GM21447 (cell line): Measurements from ENCODE around the gene ZSCAN25.
"Not testable (repeated sequence)": the region's sequence is repeated elsewhere in the genome, so short reads cannot be mapped to it uniquely, and the experiment has no call there.

Experiments
- ATAC-seq: cut with Tn5 transposase; IDR thresholded peaks from one replicate; pipeline ENCODE4 v1.9.1; 2021; ENCODE audit not compliant: unreplicated experiment

ZSCAN25 gene

GRCh38 chr7:99644431-99644830 is 27.7 kb downstream of the ZSCAN25 start:
- no peak for ATAC-seq

DNA sequence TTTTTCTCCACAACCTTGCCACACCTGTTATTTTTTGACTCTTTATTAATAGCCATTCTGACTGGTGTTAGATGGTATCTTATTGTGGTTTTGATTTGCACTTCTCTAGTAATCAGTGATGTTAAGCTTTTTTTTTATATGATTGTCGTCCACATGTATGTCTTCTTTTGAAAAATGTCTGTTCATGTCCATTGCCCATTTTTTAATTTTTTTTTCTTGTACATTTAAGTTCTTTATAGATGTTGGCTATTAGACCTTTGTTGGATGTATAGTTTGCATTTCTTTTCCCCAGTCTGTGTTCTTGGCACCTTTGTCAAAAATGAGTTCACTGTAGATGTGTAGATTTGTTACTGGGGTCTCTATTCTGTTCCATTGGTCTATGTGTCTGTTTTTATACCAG is 28.8 kb downstream of the ZSCAN25 start:
- no peak for ATAC-seq

GRCh38 chr7:99648843-99649242 is 32.1 kb downstream of the ZSCAN25 start:
- ATAC-seq: no peak

GRCh38 chr7:99651290-99651689 is 34.5 kb downstream of the ZSCAN25 start:
- ATAC-seq: no peak

- ATAC-seq: no peak
Observed at GRCh38 chr7:99652671-99653070, 35.9 kb downstream of the ZSCAN25 start.

- not testable (repeated sequence) for ATAC-seq
Observed at GRCh38 chr7:99653269-99653668, 36.5 kb downstream of the ZSCAN25 start.

- ATAC-seq: no peak
Observed at GRCh38 chr7:99653754-99654153, 37.0 kb downstream of the ZSCAN25 start.

DNA sequence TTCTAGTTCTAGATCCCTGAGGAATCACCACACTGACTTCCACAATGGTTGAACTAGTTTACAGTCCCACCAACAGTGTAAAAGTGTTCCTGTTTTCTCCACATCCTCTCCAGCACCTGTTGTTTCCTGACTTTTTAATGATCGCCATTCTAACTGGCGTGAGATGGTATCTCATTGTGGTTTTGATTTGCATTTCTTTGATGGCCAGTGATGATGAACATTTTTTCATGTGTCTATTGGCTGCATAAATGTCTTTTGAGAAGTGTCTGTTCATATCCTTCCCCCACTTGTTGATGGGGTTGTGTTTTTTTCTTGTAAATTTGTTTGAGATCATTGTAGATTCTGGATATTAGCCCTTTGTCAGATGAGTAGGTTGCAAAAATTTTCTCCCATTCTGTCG is 37.9 kb downstream of the ZSCAN25 start:
- not testable (repeated sequence) for ATAC-seq

DNA sequence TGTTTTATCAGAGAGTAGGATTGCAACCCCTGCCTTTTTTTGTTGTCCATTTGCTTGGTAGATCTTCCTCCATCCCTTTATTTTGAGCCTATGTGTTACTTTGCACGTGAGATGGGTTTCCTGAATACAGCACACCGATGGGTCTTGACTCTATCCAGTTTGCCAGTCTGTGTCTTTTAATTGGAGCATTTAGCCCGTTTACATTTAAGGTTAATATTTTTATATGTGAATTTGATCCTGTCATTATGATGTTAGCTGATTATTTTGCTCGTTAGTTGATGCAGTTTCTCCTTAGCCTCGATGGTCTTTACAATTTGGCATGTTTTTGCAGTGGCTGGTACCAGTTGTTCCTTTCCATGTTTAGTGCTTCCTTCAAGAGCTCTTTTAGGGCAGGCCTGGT is 41.1 kb downstream of the ZSCAN25 start:
- ATAC-seq: not testable (repeated sequence)

GRCh38 chr7:99665312-99666012 is 48.7 kb downstream of the ZSCAN25 start:
- no peak for ATAC-seq

- no peak for ATAC-seq
Observed at GRCh38 chr7:99666013-99666395, 49.3 kb downstream of the ZSCAN25 start.

DNA sequence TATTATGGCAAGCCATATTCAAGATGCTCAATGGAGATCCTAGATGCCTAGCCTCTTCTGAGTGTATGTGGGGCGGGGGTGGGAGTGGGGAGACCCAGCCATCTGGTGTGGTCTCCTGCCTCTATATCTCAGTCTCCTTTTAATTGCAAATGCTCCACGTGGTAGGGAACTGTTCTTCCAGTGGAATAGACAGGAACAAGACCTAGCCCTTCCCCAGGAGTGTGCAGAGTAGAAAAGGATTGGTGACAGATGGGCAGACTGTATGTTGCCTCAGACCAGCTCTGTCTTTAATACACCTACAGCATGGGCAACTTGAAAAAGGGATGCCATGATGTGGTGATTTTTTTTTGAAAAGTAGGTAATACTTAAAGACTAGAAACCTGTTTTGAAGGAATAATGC is 50.4 kb downstream of the ZSCAN25 start:
- no peak for ATAC-seq

DNA sequence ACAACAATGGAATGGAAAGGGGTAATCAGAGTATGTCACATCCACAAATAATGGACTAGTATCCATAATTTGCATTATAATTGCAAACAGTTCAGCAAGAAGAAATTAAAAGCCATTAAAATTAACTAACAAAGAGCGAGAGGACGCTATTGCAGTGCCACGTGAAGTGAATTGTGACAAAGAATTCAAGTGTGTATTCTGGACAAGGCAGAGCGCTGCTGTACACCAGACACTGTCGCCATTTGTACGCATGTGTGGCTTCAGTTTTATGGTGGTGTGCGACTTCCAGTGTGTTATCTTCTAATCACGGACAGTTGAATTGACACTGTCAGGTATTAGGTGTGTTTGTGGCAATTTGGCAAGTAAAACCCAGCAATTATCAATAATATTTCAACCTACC is 51.8 kb downstream of the ZSCAN25 start:
- ATAC-seq: no peak

GRCh38 chr7:99669782-99670181 is 53.0 kb downstream of the ZSCAN25 start:
- no peak for ATAC-seq

- ATAC-seq: no peak
Observed at GRCh38 chr7:99672573-99672972, 55.8 kb downstream of the ZSCAN25 start.

DNA sequence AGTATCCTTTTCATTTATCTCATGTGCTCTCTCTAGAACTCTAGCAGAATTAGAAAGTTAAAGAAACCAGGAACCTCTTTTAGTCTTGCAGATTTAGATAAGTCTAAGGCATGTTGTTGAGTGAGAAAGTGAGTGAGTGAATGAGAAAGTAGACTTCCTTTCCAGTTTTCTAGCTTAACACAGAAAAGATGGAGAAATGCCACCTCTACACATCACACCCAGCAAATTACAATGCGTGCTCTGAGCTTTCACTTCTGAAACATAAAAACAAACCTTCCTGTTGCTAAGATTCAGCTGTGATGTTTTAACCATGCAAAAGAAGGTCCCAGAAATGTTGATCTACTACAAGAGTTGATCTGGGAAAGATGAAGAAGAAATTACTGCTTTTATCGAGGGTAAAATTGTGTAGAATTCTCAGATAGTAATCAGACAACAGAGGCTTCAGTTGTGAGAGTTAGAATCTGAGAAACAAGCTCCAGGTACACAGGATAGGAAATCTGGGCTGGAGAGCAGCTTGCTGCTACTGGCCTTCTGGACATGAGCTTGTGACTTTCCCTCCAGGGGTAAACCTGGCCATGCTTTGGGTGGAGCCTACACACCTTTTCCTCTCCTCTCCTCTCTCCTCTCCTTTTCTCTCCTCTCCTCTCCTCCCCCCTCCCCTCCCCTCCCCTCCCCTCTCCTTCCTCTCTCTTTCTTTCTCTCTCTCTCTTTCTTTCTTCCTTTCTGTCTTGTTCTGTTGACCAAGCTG is 58.4 kb downstream of the ZSCAN25 start:
- no peak for ATAC-seq

- ATAC-seq: no peak
Observed at GRCh38 chr7:99677013-99677647, 60.4 kb downstream of the ZSCAN25 start.

GRCh38 chr7:99677648-99678045 is 60.9 kb downstream of the ZSCAN25 start:
- ATAC-seq: no peak

- no peak for ATAC-seq
Observed at GRCh38 chr7:99679032-99679399, 62.3 kb downstream of the ZSCAN25 start.

- no peak for ATAC-seq
Observed at GRCh38 chr7:99679400-99680191, 62.9 kb downstream of the ZSCAN25 start, which contains the start of gene CYP3A5. TSS of gene CYP3A5 (minus strand) at chr7:99679996. CDS start at chr7:99679896, 100 bp downstream.
